Hematopoietic multipotent progenitor cell treated with erythropoietin and hydrocortisone succinate and interleukin-3 and kit ligand, for 6 days (in vitro differentiated cells): Measurements from ENCODE around the gene OR5T2.
"Not testable (repeated sequence)": the region's sequence is repeated elsewhere in the genome, so short reads cannot be mapped to it uniquely, and the experiment has no call there.

Source experiments
- DNase-seq: peaks from one replicate; pipeline ENCODE4 v3.0.0-alpha.2; 2015

OR5T2 gene

GRCh38 chr11:56234155-56234554 lies at the start of gene OR5T2:
TSS of gene OR5T2 (minus strand) at chr11:56234255. CDS start at chr11:56233062, 1,193 bp downstream.
- no peak for DNase-seq

DNA sequence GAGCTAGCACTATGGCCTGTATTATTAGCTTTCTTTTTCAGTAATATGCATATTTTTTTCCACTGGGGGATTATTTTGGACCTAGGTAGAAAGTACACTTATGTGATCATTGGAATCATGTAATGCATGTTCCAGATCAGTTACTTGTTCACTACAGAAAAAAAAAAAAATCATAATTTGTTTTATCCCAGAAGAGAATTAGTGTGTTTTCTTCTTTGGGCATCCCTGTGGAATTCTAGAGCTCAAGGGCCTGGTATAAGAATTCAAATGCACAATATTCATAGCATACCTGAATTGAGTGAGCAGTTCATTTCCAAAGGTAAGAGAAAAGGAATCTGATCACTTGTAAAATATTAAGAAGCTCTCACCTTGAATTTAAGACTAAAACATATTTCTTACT lies 39.8 kb upstream of the OR5T2 start, which contains the start of gene OR5T1:
TSS of gene OR5T1 (plus strand) at position 301 of the 400 bp plus-strand sequence. CDS start 1,485 bp downstream, outside the sequence.
- DNase-seq: no peak

DNA sequence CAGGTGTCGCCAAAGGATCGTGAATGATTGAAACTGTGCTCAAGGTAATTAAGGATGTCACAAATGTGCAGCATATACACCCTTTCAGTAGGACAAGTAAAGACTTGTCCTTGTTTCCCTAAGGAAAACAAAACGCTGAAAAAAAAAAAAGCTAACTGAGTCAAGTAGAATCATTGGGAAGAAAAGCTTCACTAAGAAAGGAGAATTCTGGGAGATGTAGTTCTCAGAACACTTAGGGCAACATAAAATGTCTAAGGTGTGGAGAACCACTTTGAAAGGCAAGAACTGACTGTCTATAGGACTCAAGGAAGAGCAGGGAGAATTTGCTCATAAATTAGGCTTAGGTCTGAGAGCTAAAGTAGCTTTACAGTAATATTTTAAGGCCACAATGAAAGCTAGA lies 37.0 kb upstream of the OR5T2 start:
- no peak for DNase-seq

GRCh38 chr11:56251954-56252353 lies 17.9 kb upstream of the OR5T2 start, which contains the start of gene OR5T3:
TSS of gene OR5T3 (plus strand) at chr11:56252254. CDS start at chr11:56252254, 0 bp downstream.
- no peak for DNase-seq

GRCh38 chr11:56219735-56220134 lies 14.3 kb downstream of the OR5T2 start:
- DNase-seq: not testable (repeated sequence)

DNA sequence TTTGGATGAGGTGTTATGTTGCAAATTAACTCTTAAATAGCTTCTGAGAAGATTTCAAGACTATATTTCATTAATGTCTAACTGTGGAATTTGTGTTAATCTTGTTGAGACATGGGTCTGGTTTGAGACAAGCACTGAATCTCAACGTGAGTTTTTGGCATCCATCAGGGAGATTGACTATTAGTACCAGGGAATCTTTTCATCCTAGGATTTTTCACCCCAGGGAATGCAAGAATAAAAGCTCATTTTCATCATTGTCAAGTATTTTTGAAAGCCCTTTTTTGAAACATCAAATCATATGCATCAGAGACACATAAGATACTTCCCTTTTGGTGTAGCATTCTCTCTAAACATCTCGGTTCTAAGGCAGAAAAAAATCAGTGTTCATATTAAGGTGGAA lies 19.5 kb downstream of the OR5T2 start:
- no peak for DNase-seq

DNA sequence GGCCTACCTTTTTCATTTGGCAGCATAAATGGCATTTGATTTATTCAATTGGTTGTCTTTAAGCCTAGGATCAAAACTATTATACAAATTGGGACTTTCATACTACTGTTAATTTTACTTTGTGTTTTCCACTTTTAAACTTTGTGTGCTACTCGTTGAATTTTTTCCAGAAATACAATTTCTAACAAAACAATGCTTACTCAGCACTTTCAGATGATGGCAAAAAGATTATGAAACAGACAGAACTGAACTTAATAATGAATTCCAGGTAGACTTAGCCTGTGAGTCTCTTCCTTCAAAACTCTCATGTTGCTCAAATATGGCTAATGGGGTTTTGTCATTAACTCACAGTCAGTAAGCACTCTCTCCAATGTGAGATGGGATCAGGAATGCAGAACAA lies 26.3 kb downstream of the OR5T2 start:
- DNase-seq: no peak

- no peak for DNase-seq
These were observed 36.7 kb downstream of the OR5T2 start for GRCh38 chr11:56197367-56197766.

GRCh38 chr11:56196705-56197104 lies 37.4 kb downstream of the OR5T2 start:
- no peak for DNase-seq

GRCh38 chr11:56188602-56189001 lies 45.5 kb downstream of the OR5T2 start:
- no peak for DNase-seq

DNA sequence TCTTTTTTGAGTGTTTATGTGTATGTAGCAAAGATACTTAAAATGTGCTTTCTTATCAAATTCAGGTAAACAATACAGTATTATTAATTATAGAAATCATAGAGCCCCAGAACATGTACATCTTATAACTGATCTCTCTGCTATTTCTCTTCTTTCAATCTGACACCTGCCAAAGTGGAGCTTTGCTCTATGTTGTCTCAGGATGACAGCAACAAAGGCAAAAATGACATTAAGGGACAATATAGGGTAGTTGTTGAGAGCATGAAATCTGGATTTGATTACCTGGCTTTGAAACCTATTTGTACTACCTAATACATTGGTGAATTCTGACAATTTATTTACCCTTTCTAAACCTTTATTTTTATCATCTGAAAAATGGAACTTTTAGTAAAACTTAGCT lies 50.6 kb downstream of the OR5T2 start:
- DNase-seq: no peak
